Measurements from ENCODE around the gene PROZ.

The PROZ gene

DNA sequence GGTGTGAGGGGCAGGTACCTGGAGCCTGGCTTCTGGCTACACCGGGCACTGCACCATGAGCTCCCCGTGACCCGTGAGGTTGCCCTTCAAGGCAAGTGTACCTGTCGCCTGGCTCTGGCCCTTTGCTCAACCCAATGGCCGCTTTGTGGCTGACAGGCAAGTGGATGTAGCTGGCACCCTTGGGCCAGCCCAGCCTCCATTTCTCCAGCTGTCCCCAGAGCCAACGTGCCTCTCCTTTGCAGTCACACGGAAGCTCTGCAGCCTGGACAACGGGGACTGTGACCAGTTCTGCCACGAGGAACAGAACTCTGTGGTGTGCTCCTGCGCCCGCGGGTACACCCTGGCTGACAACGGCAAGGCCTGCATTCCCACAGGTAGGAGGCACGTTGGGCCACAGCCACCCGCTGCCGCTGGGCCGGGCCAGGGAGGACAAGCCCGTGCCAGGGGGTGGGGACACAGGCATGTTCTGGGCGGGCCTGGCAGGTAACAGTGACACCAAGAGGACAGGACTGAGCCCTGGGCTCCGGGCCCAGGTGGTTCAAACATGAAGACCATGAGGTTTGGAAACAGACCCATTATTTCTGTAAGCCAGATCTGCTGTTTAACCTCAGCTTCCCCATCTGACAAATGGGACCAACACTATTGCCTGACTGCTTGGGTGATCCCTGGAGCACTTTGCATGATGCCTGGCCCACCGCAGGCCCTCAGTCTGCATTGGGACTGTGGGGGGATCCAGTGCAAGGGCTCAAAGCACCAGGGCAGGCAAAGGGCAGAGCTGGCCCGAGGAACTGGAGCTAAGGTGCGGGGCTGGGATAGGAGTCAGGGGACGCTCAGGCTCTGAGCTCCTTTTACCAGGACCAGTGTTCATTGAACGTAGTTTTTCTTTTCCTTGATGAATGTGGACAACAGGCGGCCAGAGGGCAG lies 17.5 kb upstream of the PROZ start:
- DNase-seq (ENCODE audit: low read depth) = no peak

DNA sequence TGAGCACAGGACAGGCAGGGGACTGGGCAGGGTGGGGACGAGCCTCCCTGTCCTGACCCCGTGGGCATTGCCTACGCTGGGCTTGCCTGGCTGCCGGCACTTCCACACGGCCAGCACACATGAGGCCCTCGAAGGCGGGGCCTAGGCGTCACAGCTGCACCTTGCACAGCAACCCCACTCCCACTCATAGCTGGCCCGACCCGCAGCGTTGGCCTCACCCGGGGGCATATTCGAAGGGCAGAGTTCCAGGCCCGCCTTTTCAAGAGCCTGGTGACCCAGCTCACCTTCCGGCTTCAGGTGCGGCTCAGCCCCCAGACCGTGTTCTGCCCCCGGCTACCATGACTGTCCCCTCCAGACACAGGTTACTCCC lies 16.9 kb upstream of the PROZ start:
- DNase-seq (ENCODE audit: low read depth) = no peak

DNA sequence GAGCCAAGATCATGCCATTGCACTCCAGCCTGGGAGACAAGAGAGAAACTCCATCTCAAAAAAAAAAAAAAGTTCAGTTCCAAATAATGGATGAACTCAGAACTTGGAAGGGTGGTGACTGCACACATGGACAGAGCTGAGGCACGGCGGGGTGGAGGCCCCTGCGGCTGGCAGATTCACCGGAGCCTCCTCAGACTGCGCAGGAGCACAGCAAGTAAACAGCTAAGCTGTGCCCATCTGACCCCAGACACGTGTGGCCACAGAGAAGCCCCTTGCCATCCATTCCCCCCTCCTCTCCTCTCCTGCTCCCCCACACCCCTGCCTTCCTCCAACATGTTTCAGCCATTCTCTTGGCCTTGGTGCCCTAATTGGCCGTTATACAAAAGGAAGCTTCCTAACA lies 15.6 kb upstream of the PROZ start:
- DNase-seq (ENCODE audit: low read depth) = no peak

DNA sequence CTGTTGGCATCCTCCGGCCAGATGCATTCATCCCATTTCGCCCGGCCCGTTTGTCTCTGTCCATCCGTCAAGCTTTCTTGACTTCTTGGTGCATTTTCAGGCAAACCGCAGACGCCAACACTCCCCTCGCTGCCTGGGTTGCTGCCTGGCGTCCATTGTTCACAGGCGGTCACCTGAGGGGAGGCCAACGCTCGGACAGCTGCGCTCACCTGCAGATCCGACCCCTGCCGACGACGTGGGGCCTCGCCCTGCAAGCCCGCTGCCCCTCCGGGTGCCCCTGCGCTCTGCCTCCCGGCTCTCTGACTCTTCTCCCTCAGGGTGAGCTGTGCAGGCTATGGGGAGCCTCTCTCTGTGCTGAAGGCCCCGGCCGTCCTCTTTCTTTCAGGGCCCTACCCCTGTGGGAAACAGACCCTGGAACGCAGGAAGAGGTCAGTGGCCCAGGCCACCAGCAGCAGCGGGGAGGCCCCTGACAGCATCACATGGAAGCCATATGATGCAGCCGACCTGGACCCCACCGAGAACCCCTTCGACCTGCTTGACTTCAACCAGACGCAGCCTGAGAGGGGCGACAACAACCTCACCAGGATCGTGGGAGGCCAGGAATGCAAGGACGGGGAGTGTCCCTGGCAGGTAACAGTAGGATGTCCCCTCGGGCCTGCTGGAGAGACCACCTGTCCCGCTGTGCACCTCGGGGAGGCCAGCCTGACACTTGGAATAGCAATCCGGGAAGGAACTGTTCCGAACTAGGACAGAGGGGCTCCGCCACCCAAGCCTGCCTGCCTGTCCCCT lies 14.8 kb upstream of the PROZ start:
- DNase-seq (ENCODE audit: low read depth) = no peak

DNA sequence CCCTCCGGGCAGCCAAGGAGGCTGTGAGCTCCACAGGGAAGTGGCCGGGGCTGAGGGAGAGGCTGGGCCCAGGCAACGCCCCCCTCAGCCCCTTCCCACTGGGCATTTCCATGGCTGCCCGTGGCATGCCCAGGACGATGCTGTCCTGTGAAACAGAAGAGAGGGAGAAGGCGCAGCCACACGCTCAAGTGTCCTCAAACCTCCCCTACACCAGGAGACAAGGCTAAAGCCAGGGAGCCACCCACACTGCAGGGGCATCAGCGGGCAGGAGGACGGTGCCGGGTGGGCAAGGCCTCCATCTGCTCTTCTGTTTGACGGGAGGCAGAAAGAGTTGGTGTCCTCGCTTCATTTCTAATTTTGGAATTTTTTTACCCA lies 14.2 kb upstream of the PROZ start:
- DNase-seq (ENCODE audit: low read depth) = no peak

DNA sequence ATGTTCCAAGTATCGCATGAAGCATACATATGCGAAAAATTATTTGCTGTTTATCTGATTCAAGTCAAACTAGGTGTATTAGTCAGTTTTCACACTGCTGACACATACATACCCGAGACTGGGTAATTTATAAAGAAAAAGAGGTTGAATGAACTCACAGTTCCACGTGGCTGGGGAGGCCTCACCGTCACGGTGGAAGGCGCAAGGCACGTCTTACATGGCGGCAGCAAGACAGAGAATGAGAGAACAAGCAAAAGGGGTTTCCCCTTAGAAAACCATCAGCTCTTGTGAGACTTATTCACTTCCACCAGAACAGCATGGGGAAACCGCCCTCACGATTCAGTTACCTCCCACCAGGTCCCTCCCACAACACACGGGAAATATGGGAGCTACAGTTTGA lies 13.0 kb upstream of the PROZ start:
- DNase-seq (ENCODE audit: low read depth) = no peak

DNA sequence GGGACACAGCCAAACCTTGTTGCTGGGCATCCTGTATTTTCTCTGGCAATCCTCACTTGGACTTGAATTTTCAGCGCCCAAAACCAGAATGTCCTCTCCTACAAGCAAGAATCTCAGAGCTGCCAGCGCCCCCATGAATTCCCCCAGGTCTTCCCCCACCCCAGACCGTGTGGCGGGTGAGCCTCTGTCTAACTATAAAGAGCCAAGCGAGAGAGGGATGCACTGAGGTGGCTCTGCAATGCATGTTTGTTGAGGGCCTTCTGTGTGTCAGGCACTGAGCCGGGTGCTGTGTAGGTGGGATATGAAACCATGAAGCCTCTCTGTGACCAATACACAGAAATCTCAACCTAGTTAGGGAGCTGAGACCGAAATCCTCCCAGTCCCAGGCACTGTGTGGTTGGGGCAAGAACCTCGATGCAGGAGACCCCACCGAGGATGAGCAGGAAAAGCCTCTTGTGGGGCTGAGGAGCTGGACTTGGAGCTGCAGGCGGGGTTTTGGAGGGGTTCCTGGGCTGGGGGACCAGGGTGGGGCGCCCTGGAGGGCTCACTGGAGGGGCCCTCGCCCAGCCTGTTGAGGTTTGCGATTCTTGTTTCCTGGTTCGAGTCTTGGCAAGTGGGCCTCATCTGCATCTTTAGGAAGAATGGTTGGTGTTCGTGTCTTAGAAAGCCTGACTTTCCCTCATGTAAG lies 12.4 kb upstream of the PROZ start:
- DNase-seq (ENCODE audit: low read depth) = no peak

DNA sequence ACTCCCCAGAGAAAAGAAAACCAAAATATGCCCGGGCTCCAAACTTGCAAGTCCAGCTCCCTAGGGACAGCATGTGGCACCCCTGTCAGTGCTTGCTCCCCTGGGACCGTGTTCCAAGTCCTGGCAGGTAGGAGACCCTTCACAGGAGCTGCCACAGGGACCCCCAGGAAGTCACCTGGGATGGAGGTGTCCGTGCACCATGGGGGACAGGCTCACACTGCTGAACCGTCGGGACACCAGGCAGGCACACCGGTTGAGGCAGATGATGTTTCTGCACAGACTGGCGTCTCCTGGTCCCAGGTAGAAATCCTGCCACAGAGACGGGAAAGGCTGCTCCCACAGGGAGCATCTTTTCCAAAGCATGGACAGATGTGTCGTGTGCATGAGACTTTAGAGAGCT lies 11.7 kb upstream of the PROZ start:
- DNase-seq (ENCODE audit: low read depth) = no peak

DNA sequence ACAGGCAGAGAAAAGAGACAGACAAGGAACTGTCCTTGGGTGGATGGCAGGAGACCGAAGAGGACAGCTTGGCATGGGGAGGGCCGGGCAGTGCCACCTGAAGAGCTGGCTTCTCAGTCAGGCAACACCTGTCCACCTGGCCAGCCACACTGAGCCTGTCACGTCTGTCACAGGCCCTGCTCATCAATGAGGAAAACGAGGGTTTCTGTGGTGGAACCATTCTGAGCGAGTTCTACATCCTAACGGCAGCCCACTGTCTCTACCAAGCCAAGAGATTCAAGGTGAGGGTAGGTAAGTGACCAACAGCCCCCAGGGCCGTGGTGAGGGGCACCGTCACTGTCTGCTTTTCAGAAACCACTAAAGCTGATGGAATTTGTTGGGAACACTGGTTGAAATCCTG lies 11.2 kb upstream of the PROZ start:
- no peak for DNase-seq (ENCODE audit: low read depth)

DNA sequence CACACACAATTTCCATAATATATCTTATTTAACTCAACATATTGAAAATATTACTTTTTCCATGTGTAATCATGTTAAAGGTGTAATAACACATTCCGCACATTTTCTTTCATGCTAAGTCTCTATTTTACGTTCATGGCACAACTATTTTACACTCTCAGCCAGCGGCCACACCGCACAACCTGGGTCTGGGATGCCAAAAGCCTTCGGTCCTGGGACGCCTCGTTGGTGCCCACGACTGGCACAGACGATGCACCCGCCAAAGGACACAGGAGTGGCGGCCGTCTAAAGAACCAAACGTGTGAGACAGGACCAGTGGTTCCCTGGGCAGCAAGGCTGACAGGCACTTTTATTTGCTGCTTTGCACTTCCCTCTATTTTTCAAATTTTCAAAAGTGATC lies 10.0 kb upstream of the PROZ start:
- DNase-seq (ENCODE audit: low read depth) = no peak

DNA sequence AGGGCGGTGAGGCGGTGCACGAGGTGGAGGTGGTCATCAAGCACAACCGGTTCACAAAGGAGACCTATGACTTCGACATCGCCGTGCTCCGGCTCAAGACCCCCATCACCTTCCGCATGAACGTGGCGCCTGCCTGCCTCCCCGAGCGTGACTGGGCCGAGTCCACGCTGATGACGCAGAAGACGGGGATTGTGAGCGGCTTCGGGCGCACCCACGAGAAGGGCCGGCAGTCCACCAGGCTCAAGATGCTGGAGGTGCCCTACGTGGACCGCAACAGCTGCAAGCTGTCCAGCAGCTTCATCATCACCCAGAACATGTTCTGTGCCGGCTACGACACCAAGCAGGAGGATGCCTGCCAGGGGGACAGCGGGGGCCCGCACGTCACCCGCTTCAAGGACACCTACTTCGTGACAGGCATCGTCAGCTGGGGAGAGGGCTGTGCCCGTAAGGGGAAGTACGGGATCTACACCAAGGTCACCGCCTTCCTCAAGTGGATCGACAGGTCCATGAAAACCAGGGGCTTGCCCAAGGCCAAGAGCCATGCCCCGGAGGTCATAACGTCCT lies 9.4 kb upstream of the PROZ start:
- DNase-seq (ENCODE audit: low read depth) = no peak

DNA sequence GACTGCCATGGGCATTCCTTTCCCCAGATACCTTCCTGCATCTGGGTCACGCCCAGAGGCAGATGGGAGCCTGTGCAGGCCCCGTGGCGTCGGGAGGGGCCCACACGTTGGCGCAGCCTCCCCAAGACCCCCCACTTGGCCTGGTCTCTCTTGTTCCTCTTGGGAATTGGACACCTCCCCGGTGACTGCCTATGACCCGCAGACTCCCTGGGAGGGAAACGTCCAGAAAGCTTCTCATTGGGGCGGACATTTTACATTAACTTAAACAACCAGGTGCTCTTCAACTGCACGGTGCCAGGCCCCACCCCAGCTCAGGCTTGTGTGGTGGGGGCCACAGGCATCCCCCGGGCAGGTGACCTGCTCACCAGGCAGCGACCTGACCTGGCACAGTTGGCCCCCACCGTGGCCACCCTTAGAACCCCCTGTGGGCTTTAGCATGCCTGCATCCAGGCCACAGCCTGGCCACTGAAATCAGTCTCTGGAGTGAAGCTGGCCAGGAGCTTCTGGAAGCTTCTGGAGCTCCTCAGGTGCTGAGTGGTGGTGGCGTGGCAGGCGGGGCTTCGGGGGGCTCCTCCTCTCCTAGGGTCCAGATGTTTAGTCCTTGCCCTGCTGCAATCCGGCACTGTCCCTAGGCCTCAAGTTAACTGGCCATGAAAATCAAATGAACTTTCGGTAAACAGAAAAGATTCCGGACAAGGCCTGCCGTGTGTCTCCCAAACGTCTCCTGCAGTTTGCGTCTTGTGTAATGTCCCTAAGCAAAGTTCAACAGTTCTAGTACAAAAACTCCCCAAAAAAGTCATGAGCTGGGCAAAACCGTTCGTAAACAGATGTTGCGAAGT lies 8.5 kb upstream of the PROZ start:
- DNase-seq (ENCODE audit: low read depth) = no peak

DNA sequence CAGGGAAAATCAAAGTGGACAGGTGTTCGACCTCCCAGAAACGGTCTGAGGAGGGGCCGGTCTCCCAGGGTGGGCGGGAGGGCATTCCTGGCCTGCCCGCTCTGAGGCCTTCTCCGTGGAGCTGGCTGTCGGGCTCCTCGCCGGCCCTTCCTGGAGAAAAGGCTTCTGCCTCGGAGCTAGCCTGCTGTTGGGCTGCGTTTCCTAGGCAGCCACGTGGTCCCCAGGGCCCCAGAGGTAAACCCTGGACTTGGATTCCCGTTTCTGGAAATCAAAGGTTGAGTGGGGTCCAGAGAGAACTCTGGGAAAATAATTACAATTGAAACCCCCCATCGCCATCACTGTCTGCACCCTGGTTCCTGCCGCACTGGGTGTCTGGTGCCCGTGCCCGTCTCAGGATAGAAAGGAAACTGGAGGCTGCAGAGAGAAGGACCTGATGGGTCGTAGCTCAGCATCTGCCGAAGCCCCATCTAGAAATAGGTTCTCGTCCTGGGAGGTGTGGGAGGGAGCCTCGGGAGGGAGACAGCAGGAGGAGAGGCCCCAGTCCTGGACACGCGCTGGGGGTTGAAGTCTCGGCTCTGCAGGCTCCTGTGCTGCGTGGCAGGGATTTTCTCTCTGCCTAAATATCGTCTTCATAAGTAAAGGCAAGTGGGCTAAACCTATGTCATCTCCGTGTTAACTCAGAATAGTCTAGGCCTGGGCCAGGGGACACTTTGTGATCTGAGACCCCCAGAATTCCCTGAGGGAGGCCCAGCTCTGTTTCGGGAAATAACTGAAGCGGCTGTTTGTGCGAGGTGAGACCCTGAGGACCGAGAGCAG lies 7.7 kb upstream of the PROZ start:
- DNase-seq (ENCODE audit: low read depth) = no peak

DNA sequence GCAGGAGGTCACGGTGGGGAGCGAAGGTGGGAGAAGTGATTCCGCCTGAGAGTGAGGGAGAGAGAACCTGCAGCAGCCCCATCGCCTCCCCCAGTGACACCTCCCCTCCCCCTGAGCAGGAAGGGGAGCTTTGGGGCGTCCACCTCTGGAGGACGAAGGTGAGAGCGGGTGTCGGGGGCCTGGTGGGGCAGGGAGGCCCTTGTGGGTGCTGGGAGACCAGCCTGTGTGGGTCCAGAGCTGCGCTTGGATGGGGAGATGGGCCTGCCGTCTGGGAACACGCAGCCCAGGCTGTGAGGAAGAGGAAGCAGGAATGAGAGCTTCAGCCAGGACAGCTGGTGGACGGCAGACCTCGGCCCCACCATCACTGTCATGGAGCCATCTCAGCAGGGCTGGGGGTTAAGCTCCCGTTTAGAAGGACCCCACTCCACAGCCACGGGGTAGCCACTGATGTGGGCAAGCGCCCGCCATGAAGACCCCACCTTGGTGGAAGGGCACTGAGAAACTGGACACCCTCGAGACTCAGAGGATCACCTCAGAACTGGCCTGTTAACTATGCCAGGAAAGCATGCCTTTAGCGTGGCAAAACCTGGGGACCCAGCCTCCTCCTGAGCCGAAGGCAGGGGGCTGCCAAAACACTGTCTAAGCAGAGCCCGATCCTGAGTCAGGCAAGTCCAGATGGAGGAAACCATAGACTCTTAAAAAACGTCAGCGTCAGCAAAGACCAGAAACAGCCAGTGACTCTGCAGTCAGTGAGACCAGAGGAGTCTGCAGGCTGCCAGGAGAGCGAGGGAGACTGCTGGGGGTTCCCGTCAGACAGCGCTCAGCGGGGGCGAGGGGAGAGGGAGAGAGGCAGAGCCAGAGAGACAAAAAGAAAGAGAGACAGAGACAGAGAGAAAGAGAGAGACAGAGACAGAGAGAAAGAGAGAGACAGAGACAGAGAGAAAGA lies 6.4 kb upstream of the PROZ start:
- no peak for DNase-seq (ENCODE audit: low read depth)

DNA sequence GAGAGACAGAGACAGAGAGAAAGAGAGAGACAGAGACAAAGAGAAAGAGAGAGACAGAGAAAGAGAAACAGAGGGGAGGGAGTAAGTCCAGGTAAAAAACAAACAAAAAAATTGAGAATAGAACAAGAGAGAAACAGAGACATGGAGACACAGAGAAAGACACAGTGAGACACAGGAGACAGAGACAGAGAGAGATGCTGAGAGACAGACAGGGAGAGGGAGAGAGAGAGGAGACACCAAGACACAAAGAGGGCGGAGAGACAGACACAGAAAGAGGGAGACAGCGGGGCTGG lies 5.8 kb upstream of the PROZ start:
- DNase-seq (ENCODE audit: low read depth) = no peak

DNA sequence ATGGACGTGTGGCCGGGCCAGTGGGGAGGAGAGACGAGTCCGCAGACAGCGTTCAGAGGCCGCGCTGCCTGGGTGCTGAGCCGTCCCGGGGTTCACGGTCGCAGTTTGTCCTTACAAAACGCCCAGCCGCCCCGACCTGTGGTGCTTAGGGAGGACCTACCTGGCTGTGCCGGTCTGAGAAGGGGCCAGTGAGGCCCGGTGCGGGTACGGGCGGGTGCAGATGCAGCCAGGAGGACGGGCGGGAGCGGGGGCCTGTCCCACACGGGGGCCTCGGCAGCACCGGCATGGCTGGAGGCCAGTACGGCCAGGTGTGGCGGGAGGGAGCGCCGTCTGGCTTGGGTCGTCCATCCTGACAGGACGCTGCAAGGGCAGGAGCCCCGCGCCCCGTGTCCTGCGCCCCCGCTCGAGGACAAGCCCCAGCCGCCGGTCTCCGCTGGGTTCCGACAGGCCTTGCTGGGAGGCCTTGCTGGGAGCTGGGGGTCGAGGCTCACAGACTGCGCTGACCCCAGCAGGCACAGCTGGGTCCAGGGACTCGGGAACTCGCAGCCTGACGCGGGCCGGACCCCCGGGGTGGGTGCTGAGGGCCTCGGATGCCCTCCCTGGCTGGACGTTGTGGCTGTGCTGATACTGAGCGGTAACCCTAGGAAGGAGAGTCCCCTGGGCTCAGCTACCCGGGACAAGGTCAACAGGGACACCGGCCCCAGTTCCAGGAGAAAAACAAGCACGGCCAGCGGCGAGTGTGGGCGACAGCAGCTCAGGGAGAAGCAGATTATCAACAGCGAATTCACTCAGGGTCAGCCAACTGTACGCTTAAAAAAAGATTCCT lies 5.3 kb upstream of the PROZ start:
- DNase-seq (ENCODE audit: low read depth) = no peak

DNA sequence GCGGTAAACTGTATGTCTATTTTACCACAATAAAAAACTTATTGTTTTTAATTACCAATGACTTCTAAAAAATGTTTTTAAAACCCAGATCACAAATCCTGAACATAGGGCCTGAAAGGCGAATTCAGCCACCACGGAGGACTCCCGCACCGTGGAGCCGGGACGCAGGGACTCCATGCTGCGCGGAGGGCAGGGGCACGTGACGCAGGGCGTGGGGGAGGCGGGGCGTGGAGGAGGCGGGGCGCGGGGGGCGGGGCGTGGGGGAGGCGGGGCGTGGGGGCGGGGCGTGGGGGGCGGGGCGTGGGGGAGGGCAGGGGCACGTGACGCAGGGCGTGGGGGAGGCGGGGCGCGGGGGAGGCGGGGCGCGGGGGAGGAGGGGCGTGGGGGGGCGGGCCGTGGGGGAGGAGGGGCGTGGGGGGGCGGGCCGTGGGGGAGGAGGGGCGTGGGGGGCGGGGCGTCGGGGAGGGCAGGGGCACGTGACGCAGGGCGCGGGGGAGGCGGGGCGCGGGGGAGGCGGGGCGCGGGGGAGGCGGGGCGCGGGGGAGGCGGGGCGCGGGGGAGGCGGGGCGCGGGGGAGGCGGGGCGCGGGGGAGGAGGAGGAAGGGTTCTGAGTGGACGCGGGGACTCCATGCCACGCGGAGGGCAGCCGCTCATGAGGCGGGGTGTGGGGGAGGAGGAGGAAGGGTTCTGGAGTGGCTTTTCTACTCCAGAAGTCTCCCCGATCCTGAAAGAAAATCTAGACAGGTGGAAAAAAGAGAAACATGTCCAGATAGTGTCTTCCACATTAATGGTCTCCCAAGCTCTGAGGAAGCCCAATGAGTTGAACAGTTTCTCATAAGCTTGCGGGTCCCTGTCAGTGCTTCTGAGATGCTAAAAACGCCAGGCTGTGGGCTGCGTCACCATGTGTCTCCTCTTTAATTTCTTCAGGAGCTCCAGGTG lies 4.4 kb upstream of the PROZ start:
- DNase-seq (ENCODE audit: low read depth) = peak; percentile 45

DNA sequence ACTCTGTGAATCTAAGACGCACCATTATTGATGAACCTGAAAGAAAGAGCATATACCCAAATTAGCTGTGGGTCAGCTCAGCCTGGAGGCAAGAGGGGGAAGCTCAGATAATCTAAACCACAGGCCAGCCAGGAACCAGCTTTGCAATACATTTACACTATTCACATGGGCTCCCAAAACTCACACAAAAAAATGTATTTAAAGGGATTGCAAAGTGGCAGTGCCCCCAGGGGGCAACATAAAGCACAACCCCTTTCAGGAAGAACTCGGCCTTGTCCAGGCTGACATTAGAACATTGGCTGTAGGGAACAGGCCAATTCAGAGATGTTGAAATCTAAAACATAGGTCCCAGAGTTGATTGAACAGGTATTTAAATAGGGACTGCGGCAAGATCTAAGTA lies 3.2 kb upstream of the PROZ start:
- DNase-seq (ENCODE audit: low read depth) = no peak

All from stimulated activated CD8-positive, alpha-beta memory T cell treated with anti-CD3 and anti-CD28 coated beads, Interleukin-12 subunit alpha, Interleukin-12 subunit beta, amount 100 ng/mL, for 4 hours (primary cell).